Measurements from ENCODE around the gene PRKCQ.

DNA sequence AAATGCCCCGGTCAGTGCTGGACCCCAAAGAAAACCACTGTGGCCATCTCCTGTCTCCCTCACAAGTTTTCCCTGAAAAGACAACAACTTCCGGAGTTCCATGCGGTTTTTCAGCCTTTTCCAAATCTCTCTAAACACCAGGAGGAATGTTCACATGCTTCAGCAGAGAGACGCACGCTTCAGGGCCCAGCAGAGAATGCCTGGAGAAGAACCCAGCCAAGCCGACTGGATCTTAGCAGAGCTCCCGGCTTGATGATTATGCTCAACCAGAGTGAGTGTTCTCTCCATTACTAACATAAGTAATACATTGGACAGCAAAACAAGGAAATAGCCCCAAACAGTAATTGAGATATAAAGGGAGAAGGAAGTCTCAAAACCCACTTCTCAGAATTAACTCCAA lies 17.9 kb downstream of the PRKCQ start:
- TF ChIP-seq, protein P1, sequence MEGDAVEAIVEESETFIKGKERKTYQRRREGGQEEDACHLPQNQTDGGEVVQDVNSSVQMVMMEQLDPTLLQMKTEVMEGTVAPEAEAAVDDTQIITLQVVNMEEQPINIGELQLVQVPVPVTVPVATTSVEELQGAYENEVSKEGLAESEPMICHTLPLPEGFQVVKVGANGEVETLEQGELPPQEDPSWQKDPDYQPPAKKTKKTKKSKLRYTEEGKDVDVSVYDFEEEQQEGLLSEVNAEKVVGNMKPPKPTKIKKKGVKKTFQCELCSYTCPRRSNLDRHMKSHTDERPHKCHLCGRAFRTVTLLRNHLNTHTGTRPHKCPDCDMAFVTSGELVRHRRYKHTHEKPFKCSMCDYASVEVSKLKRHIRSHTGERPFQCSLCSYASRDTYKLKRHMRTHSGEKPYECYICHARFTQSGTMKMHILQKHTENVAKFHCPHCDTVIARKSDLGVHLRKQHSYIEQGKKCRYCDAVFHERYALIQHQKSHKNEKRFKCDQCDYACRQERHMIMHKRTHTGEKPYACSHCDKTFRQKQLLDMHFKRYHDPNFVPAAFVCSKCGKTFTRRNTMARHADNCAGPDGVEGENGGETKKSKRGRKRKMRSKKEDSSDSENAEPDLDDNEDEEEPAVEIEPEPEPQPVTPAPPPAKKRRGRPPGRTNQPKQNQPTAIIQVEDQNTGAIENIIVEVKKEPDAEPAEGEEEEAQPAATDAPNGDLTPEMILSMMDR (conservative IDR thresholded peaks at IDR 0.05; ENCODE audit: low read depth, low read length): no peak
- TF ChIP-seq RCOR1 (IDR thresholded peaks at IDR 0.05; ENCODE audit: insufficient replicate concordance, low read length) (no peak), POLR2A (IDR thresholded peaks at IDR 0.05; ENCODE audit: low read depth, low read length) (no peak), FOS (IDR thresholded peaks at IDR 0.05; ENCODE audit: low read depth, low read length) (no peak), BHLHE40 (IDR thresholded peaks at IDR 0.05; ENCODE audit: low read depth, low read length) (no peak), RAD21 (IDR thresholded peaks at IDR 0.05; ENCODE audit: low read length) (no peak), SMC3 (IDR thresholded peaks at IDR 0.05; ENCODE audit: low read depth, low read length) (no peak), RFX5 (IDR thresholded peaks at IDR 0.05; ENCODE audit: low read depth, low read length) (no peak)
- TF ChIP-seq, protein P2, sequence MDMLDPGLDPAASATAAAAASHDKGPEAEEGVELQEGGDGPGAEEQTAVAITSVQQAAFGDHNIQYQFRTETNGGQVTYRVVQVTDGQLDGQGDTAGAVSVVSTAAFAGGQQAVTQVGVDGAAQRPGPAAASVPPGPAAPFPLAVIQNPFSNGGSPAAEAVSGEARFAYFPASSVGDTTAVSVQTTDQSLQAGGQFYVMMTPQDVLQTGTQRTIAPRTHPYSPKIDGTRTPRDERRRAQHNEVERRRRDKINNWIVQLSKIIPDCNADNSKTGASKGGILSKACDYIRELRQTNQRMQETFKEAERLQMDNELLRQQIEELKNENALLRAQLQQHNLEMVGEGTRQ (IDR thresholded peaks at IDR 0.05; ENCODE audit: low read depth, low read length): no peak
- TF ChIP-seq, protein P3, sequence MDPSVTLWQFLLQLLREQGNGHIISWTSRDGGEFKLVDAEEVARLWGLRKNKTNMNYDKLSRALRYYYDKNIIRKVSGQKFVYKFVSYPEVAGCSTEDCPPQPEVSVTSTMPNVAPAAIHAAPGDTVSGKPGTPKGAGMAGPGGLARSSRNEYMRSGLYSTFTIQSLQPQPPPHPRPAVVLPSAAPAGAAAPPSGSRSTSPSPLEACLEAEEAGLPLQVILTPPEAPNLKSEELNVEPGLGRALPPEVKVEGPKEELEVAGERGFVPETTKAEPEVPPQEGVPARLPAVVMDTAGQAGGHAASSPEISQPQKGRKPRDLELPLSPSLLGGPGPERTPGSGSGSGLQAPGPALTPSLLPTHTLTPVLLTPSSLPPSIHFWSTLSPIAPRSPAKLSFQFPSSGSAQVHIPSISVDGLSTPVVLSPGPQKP (IDR thresholded peaks at IDR 0.05; ENCODE audit: borderline replicate concordance, low read depth, low read length): no peak
